Measurements from ENCODE around the gene YES1. TPM values are rescaled to one million over a fixed set of nuclear protein-coding genes. Genes with fewer than 3 reads are reported as not detected.
"Not testable (repeated sequence)": the region's sequence is repeated elsewhere in the genome, so short reads cannot be mapped to it uniquely, and the experiment has no call there.

The YES1 gene
- total RNA-seq, 5 donors from 2014 or later (not counting 1 experiment from before 2014, with no cell fraction given), result 7.4 to 16.3 (median 8.2) TPM

- Mint-ChIP-seq H3K36me3 (no peaks in the 10 kb centered on the region), H3K4me3 (peak overlapping the region; percentile 47 to 64 (median 57)), H3K27ac (peak overlapping the region; percentile 47 to 81), H3K4me1 (peaks cover 68 to 87% (median 70%) of the 10 kb centered on the region in 3 donors), H3K9me3 (no peaks in the 10 kb centered on the region), H3K27me3 (peaks cover 0 to 2% of the 10 kb centered on the region in 2 donors)
- POLR2A ChIA-PET, result interaction anchor here (0.6 kb wide), 2 partner anchors 8 to 30 kb away, joined by 3 to 5 read pairs; no protein-coding TSS in a partner anchor
- Histone ChIP-seq H3K4me3 (ENCODE audit: control insufficient read depth in 1 of 2, extremely low read depth in 1 of 2, low read length in 1 of 2) (peak overlapping the region in 1 of 2 donors; percentile 23), H3K4me1 (ENCODE audit: control insufficient read depth in 1 of 2, extremely low read depth in 1 of 2, insufficient read depth in 2 of 2, low read length in 2 of 2) (peaks cover 19 to 46% of the 10 kb centered on the region in 2 experiments), H3K9me3 (no peaks in the 10 kb centered on the region), H3K27me3 (replicated peaks in 1 of 2; ENCODE audit: control insufficient read depth in 2 of 2, extremely low read depth in 1 of 2, insufficient read depth in 2 of 2, low read length in 1 of 2) (no peaks in the 10 kb centered on the region), H3K27ac (ENCODE audit: low read length) (peak overlapping the region; percentile 2), H3K36me3 (ENCODE audit: control insufficient read depth in 2 of 2, extremely low read depth in 1 of 2, insufficient read depth in 1 of 2, low read length in 1 of 2) (no peaks in the 10 kb centered on the region)
- peak in 1 of 35 experiments; percentile 13 for DNase-seq
- ATAC-seq (replicated peaks in 1 of 4), result peak in 3 of 4 experiments; percentile 37 to 50 (median 47)
- WGBS (ENCODE audit: insufficient coverage), result 40% methylated on average over 1 of the region's 5 CpGs
- CTCF ChIA-PET, result interaction anchor here (0.6 to 1.1 kb wide), 2 partner anchors 10 to 34 kb away, joined by 3 read pairs; no protein-coding TSS in a partner anchor
Measured at GRCh38 chr18:805008-805754, 6.9 kb downstream of the YES1 start.

DNA sequence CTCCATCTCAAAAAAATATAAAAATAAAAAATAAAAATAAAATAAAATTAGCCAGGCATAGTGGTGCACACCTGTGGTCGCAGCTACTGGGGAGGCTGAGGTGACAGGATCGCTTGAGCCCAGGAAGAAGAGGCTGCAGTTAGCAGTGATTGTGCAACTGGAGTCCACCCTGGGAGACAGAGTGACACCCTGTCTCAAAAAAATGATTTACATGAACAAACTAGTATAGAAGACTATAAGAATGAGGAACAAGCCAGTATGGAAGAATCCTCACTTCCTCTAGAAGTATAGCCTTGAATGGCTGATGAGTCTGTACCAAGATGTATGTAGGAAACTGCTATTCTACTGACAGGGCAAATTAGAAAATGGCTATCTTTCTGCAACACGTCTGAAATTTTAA lies 10.9 kb downstream of the YES1 start:
- 80% methylated on average over 2 of the region's 3 CpGs for WGBS (ENCODE audit: insufficient coverage)
- no peaks in the 10 kb centered on the region for H3K27me3 ChIP-seq (replicated peaks in 1 of 2; ENCODE audit: control insufficient read depth in 2 of 2, extremely low read depth in 1 of 2, insufficient read depth in 2 of 2, low read length in 1 of 2)
- ChIA-PET CTCF (interaction anchor here in 1 of 2 donors (0.7 kb wide), 1 partner anchor 10 kb away, joined by 3 read pairs; no protein-coding TSS in a partner anchor), POLR2A (no interaction called here)
- H3K4me1 ChIP-seq (ENCODE audit: control insufficient read depth in 1 of 2, extremely low read depth in 1 of 2, insufficient read depth in 2 of 2, low read length in 2 of 2), result peaks cover 15 to 34% of the 10 kb centered on the region in 2 experiments
- Mint-ChIP-seq H3K27ac (no peak overlapping the region), H3K4me3 (no peak overlapping the region), H3K9me3 (no peaks in the 10 kb centered on the region), H3K36me3 (no peaks in the 10 kb centered on the region), H3K27me3 (no peaks in the 10 kb centered on the region), H3K4me1 (peaks cover 58 to 84% (median 64%) of the 10 kb centered on the region in 3 donors)
- no peaks in the 10 kb centered on the region for H3K9me3 ChIP-seq
- H3K36me3 ChIP-seq (ENCODE audit: control insufficient read depth in 2 of 2, extremely low read depth in 1 of 2, insufficient read depth in 1 of 2, low read length in 1 of 2), result no peaks in the 10 kb centered on the region
- no peak overlapping the region for H3K4me3 ChIP-seq (ENCODE audit: control insufficient read depth in 1 of 2, extremely low read depth in 1 of 2, low read length in 1 of 2)
- ATAC-seq (replicated peaks in 1 of 4) (no peak), DNase-seq (no peak)
- no peak overlapping the region for H3K27ac ChIP-seq (ENCODE audit: low read length)

GRCh38 chr18:799943-800342 lies 12.1 kb downstream of the YES1 start:
- Mint-ChIP-seq H3K4me1 (peaks cover 52 to 84% (median 61%) of the 10 kb centered on the region in 3 donors), H3K27me3 (no peaks in the 10 kb centered on the region), H3K27ac (no peak overlapping the region), H3K9me3 (no peaks in the 10 kb centered on the region), H3K36me3 (no peaks in the 10 kb centered on the region), H3K4me3 (no peak overlapping the region)
- CTCF ChIA-PET, result interaction anchor here (0.7 to 1.4 kb wide), 4 partner anchors 9 to 40 kb away, joined by 3 to 11 read pairs (median 5); no protein-coding TSS in a partner anchor
- POLR2A ChIA-PET, result interaction anchor here (0.6 to 0.7 kb wide), 5 partner anchors 13 to 145 kb away, joined by 3 to 4 read pairs (median 4); no protein-coding TSS in a partner anchor
- DNase-seq (no peak), ATAC-seq (replicated peaks in 1 of 4) (peak in 1 of 4 experiments; percentile 39)
- no peak overlapping the region for H3K27ac ChIP-seq (ENCODE audit: low read length)
- no peak overlapping the region for H3K4me3 ChIP-seq (ENCODE audit: control insufficient read depth in 1 of 2, extremely low read depth in 1 of 2, low read length in 1 of 2)
- H3K9me3 ChIP-seq, result no peaks in the 10 kb centered on the region
- no peaks in the 10 kb centered on the region for H3K27me3 ChIP-seq (replicated peaks in 1 of 2; ENCODE audit: control insufficient read depth in 2 of 2, extremely low read depth in 1 of 2, insufficient read depth in 2 of 2, low read length in 1 of 2)
- H3K4me1 ChIP-seq (ENCODE audit: control insufficient read depth in 1 of 2, extremely low read depth in 1 of 2, insufficient read depth in 2 of 2, low read length in 2 of 2), result peaks cover 15 to 24% of the 10 kb centered on the region in 2 experiments
- no CpG with 5 or more reads among the region's 1 CpG for WGBS (ENCODE audit: insufficient coverage)
- H3K36me3 ChIP-seq (ENCODE audit: control insufficient read depth in 2 of 2, extremely low read depth in 1 of 2, insufficient read depth in 1 of 2, low read length in 1 of 2), result no peaks in the 10 kb centered on the region

DNA sequence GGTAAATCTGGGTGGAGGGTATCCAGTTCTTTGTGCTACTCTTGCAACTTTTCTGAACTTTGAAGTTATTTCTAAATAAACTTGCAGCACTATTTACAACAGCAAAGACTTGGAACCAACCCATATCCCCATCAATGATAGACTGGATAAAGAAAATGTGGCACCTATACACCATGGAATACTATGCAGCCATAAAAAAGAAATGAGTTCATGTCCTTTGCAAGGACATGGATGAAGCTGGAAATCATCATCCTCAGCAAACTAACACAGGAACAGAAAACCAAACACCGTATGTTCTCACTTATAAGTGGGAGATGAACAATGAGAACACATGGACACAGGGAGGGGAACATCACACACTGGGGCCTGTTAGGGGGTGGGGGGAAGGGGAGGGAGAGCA lies 16.7 kb downstream of the YES1 start:
- H3K27me3 ChIP-seq (replicated peaks in 1 of 2; ENCODE audit: control insufficient read depth in 2 of 2, extremely low read depth in 1 of 2, insufficient read depth in 2 of 2, low read length in 1 of 2); H3K36me3 Mint-ChIP-seq; H3K9me3 ChIP-seq; H3K27me3 Mint-ChIP-seq; H3K36me3 ChIP-seq (ENCODE audit: control insufficient read depth in 2 of 2, extremely low read depth in 1 of 2, insufficient read depth in 1 of 2, low read length in 1 of 2); ATAC-seq (replicated peaks in 1 of 4); H3K9me3 Mint-ChIP-seq; POLR2A ChIA-PET; CTCF ChIA-PET; H3K27ac Mint-ChIP-seq; H3K4me3 Mint-ChIP-seq; H3K4me3 ChIP-seq (ENCODE audit: control insufficient read depth in 1 of 2, extremely low read depth in 1 of 2, low read length in 1 of 2); H3K27ac ChIP-seq (ENCODE audit: low read length); DNase-seq: not testable (repeated sequence)
- peaks cover 45 to 64% (median 53%) of the 10 kb centered on the region in 3 donors for H3K4me1 Mint-ChIP-seq
- WGBS (ENCODE audit: insufficient coverage), result no CpG with 5 or more reads among the region's 1 CpG
- peaks cover 14 to 16% of the 10 kb centered on the region in 2 experiments for H3K4me1 ChIP-seq (ENCODE audit: control insufficient read depth in 1 of 2, extremely low read depth in 1 of 2, insufficient read depth in 2 of 2, low read length in 2 of 2)

- H3K9me3 Mint-ChIP-seq, result no peaks in the 10 kb centered on the region
- no peak overlapping the region for H3K27ac Mint-ChIP-seq
- peaks cover 38 to 43% (median 38%) of the 10 kb centered on the region in 3 donors for H3K4me1 Mint-ChIP-seq
Measured at GRCh38 chr18:789397-789796, 22.6 kb downstream of the YES1 start.

GRCh38 chr18:785242-785641 lies 26.8 kb downstream of the YES1 start:
- no peaks in the 10 kb centered on the region for H3K9me3 Mint-ChIP-seq
- H3K27ac Mint-ChIP-seq, result no peak overlapping the region
- no peaks in the 10 kb centered on the region for H3K27me3 Mint-ChIP-seq
- CTCF ChIA-PET, result interaction anchor here (0.8 to 1.3 kb wide), 3 partner anchors 47 to 54 kb away, joined by 3 to 5 read pairs (median 3); no protein-coding TSS in a partner anchor
- no peak for DNase-seq
- no peaks in the 10 kb centered on the region for H3K9me3 ChIP-seq
- no peak overlapping the region for H3K4me3 ChIP-seq (ENCODE audit: control insufficient read depth in 1 of 2, extremely low read depth in 1 of 2, low read length in 1 of 2)
- POLR2A ChIA-PET, result interaction anchor here in 1 of 2 donors (1.1 kb wide), 1 partner anchor 26 kb away, joined by 3 read pairs; no protein-coding TSS in a partner anchor
- no peak overlapping the region for H3K27ac ChIP-seq (ENCODE audit: low read length)
- no CpG with 5 or more reads among the region's 1 CpG for WGBS (ENCODE audit: insufficient coverage)
- no peaks in the 10 kb centered on the region for H3K36me3 ChIP-seq (ENCODE audit: control insufficient read depth in 2 of 2, extremely low read depth in 1 of 2, insufficient read depth in 1 of 2, low read length in 1 of 2)
- no peak overlapping the region for H3K4me3 Mint-ChIP-seq
- peaks cover 47 to 57% (median 48%) of the 10 kb centered on the region in 3 donors for H3K4me1 Mint-ChIP-seq
- no peaks in the 10 kb centered on the region for H3K27me3 ChIP-seq (replicated peaks in 1 of 2; ENCODE audit: control insufficient read depth in 2 of 2, extremely low read depth in 1 of 2, insufficient read depth in 2 of 2, low read length in 1 of 2)
- ATAC-seq (replicated peaks in 1 of 4), result no peak
- peaks cover 6% of the 10 kb centered on the region for H3K36me3 Mint-ChIP-seq
- H3K4me1 ChIP-seq (ENCODE audit: control insufficient read depth in 1 of 2, extremely low read depth in 1 of 2, insufficient read depth in 2 of 2, low read length in 2 of 2), result peaks cover 2 to 7% of the 10 kb centered on the region in 2 experiments

More at GRCh38 chr18:789397-789796, 22.6 kb downstream of the YES1 start:
- CTCF ChIA-PET, result no interaction called here
- DNase-seq (no peak), ATAC-seq (replicated peaks in 1 of 4) (no peak)
- Mint-ChIP-seq H3K27me3 (no peaks in the 10 kb centered on the region), H3K4me3 (no peak overlapping the region), H3K36me3 (peaks cover 3% of the 10 kb centered on the region)
- no peaks in the 10 kb centered on the region for H3K27me3 ChIP-seq (replicated peaks in 1 of 2; ENCODE audit: control insufficient read depth in 2 of 2, extremely low read depth in 1 of 2, insufficient read depth in 2 of 2, low read length in 1 of 2)
- no peaks in the 10 kb centered on the region for H3K9me3 ChIP-seq
- no peak overlapping the region for H3K4me3 ChIP-seq (ENCODE audit: control insufficient read depth in 1 of 2, extremely low read depth in 1 of 2, low read length in 1 of 2)
- peaks cover 0 to 9% of the 10 kb centered on the region in 2 experiments for H3K4me1 ChIP-seq (ENCODE audit: control insufficient read depth in 1 of 2, extremely low read depth in 1 of 2, insufficient read depth in 2 of 2, low read length in 2 of 2)
- no peak overlapping the region for H3K27ac ChIP-seq (ENCODE audit: low read length)
- POLR2A ChIA-PET, result no interaction called here
- no peaks in the 10 kb centered on the region for H3K36me3 ChIP-seq (ENCODE audit: control insufficient read depth in 2 of 2, extremely low read depth in 1 of 2, insufficient read depth in 1 of 2, low read length in 1 of 2)
- no CpG with 5 or more reads among the region's 1 CpG for WGBS (ENCODE audit: insufficient coverage)

Data from T-cell (primary cell).